CD14-positive monocyte (primary cell): ENCODE data around the gene FAM83D. TPM values are rescaled to one million over a fixed set of nuclear protein-coding genes. Genes with fewer than 3 reads are reported as not detected.
A peak's percentile ranks its signal among the peaks of the same experiment; 100 is the strongest.

Experiments
- DNase-seq, 3 donors: peaks; one replicate each; pipeline ENCODE4 v3.0.0-alpha.2; 2011 to 2022
- H2AFZ ChIP-seq: 2 replicates; pipeline ENCODE4 v1.6.0; 2012; ENCODE audit warnings: mild to moderate bottlenecking, low read depth, low read length, inconsistent platforms; ENCODE audit not compliant: insufficient read depth, poor library complexity, severe bottlenecking
- H3K27ac ChIP-seq, 2 donors: 1 replicate in 1 of 2; 2 replicates in 1 of 2; pipeline ENCODE4 v1.5.1; 2012 to 2013; ENCODE audit warnings: low read length in 2 of 2, control low read depth in 1 of 2, inconsistent platforms in 1 of 2, low read depth in 1 of 2, mild to moderate bottlenecking in 1 of 2
- H3K27me3 ChIP-seq, 2 donors: one replicate each; pipeline versions ENCODE4 v1.6.0 to v1.6.1; 2011 to 2013; ENCODE audit warnings: low read length in 2 of 2; ENCODE audit not compliant: control insufficient read depth in 2 of 2, insufficient read depth in 2 of 2
- H3K36me3 ChIP-seq, 2 donors: replicated peaks in 1 of 2; 1 replicate in 1 of 2; 2 replicates in 1 of 2; pipeline versions ENCODE4 v1.5.1 to v1.6.1; 2012 to 2013; ENCODE audit warnings: low read length in 2 of 2, control low read depth in 1 of 2, inconsistent platforms in 1 of 2, mild to moderate bottlenecking in 1 of 2; ENCODE audit not compliant: insufficient read depth in 2 of 2, control insufficient read depth in 1 of 2
- H3K4me1 ChIP-seq, 2 donors: 1 replicate in 1 of 2; 2 replicates in 1 of 2; pipeline versions ENCODE4 v1.5.1 to v1.6.1; 2012 to 2013; ENCODE audit warnings: low read length in 2 of 2, control low read depth in 1 of 2, inconsistent platforms in 1 of 2, mild to moderate bottlenecking in 1 of 2, moderate library complexity in 1 of 2; ENCODE audit not compliant: insufficient read depth in 2 of 2, control insufficient read depth in 1 of 2
- H3K4me2 ChIP-seq: replicated peaks from 2 replicates; pipeline ENCODE3; 2012; ENCODE audit warnings: low read length, moderate library complexity, mild to moderate bottlenecking; ENCODE audit not compliant: poor library complexity, severe bottlenecking; ENCODE audit errors: extremely low read depth
- H3K4me3 ChIP-seq, 3 experiments: fragments of 200-600 bp in 1 of 3; sonication (generic) in 1 of 3; replicated peaks in 1 of 3; 1 replicate in 2 of 3; 2 replicates in 1 of 3; pipeline ENCODE4 v1.5.1; 2011 to 2013; ENCODE audit warnings: low read length in 3 of 3, mild to moderate bottlenecking in 3 of 3, control low read depth in 2 of 3, low read depth in 2 of 3, inconsistent platforms in 1 of 3, moderate library complexity in 1 of 3
- H3K79me2 ChIP-seq: 2 replicates; pipeline ENCODE4 v1.6.0; 2012; ENCODE audit warnings: mild to moderate bottlenecking, control low read depth, inconsistent platforms, low read length, moderate library complexity; ENCODE audit not compliant: insufficient read depth
- H3K9ac ChIP-seq: 2 replicates; pipeline ENCODE4 v1.6.0; 2017; ENCODE audit warnings: low read length, mild to moderate bottlenecking; ENCODE audit not compliant: insufficient read depth, poor library complexity, severe bottlenecking
- H3K9me3 ChIP-seq, 2 donors: replicated peaks in 1 of 2; 1 replicate in 1 of 2; 2 replicates in 1 of 2; pipeline versions ENCODE4 v1.5.1 to v1.6.1; 2012 to 2013; ENCODE audit warnings: low read length in 2 of 2, control low read depth in 1 of 2; ENCODE audit not compliant: control insufficient read depth in 1 of 2, insufficient read depth in 1 of 2
- H4K20me1 ChIP-seq: 2 replicates; pipeline ENCODE4 v1.6.0; 2012; ENCODE audit warnings: mild to moderate bottlenecking, low read length, control low read depth, moderate library complexity; ENCODE audit not compliant: insufficient read depth
- H3K27ac Mint-ChIP-seq, 7 donors: one replicate each; pipeline ENCODE4 v1.8.0; 2020; ENCODE audit warnings: mild to moderate bottlenecking in 7 of 7, mixed read lengths in 7 of 7, moderate library complexity in 6 of 7, inconsistent platforms in 2 of 7
- H3K27me3 Mint-ChIP-seq, 3 donors: one replicate each; pipeline ENCODE4 v1.8.0; 2021 to 2022; ENCODE audit warnings: low read depth in 3 of 3, mild to moderate bottlenecking in 3 of 3, mixed read lengths in 3 of 3, moderate library complexity in 3 of 3, inconsistent platforms in 1 of 3
- H3K36me3 Mint-ChIP-seq, 2 donors: one replicate each; pipeline ENCODE4 v1.8.0; 2020; ENCODE audit warnings: mixed read lengths in 2 of 2, inconsistent platforms in 1 of 2, mild to moderate bottlenecking in 1 of 2
- H3K4me1 Mint-ChIP-seq: one replicate; pipeline ENCODE4 v1.8.0; 2020; ENCODE audit warnings: mild to moderate bottlenecking, mixed read lengths
- H3K4me3 Mint-ChIP-seq, 2 donors: one replicate each; pipeline ENCODE4 v1.8.0; 2020; ENCODE audit warnings: mild to moderate bottlenecking in 2 of 2, mixed read lengths in 2 of 2, moderate library complexity in 1 of 2
- H3K9me3 Mint-ChIP-seq, 7 donors: one replicate each; pipeline ENCODE4 v1.8.0; 2020 to 2022; ENCODE audit warnings: mixed read lengths in 7 of 7, mild to moderate bottlenecking in 6 of 7, moderate library complexity in 6 of 7, inconsistent platforms in 2 of 7
- WGBS: methylation state at CpG from one replicate; pipeline ENCODE4 v1.1.5; 2013; ENCODE audit warnings: missing lambda C conversion rate; ENCODE audit not compliant: insufficient coverage; 5-methylcytosine and 5-hydroxymethylcytosine counted together
- intact Hi-C, 2 donors: fragments of 100-400 bp; cut with micrococcal nuclease; formaldehyde crosslinking; loops; one replicate each; pipeline versions ENCODE4 v1.15.0 to v1.15.1; 2023
- polyA plus RNA-seq, 3 donors: library from polyadenylated mRNA; depleted of rRNA in 1 of 3; unstranded in 2 of 3; stranded (reverse) in 1 of 3; fragments of 300-500 nt in 2 of 3; fragments of >200 nt in 1 of 3; fragmentation: Illumina TruSeq in 2 of 3; gene quantifications; 1 replicate in 2 of 3; 2 replicates in 1 of 3; pipeline ENCODE4 v1.2.3, GENCODE V29; 2012 to 2021
- TF ChIP-seq, protein P1 (sequence below): fragments of 200-600 bp; IDR thresholded peaks from one replicate; pipeline ENCODE4 v1.8.0; 2022; ENCODE audit warnings: antibody characterized with exemption, mild to moderate bottlenecking

FAM83D gene
- polyA plus RNA-seq, 3 donors, result 0.09 to 0.15 TPM; not detected in 1

DNA sequence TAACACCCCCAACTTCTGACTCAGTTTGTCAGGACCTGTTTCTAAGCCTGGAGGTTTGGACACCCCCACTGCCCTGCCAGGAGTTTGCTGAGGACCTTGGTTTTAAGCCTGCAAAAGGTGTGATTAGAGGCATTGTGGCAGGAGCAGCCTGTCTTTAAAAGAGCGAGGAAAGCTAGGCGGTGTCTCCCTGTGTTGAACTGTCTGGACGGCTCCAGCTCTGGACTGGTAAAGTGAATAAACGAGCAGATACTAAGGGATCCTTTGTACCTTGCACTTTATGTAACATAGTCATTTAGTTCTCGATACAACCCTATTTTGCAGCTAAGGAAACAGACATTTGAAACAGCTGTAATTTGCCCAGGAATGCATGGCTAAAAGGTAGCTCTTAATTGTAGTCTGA, 14.4 kb downstream of the FAM83D start:
- Histone ChIP-seq H3K79me2 (peaks cover 69% of the 10 kb centered on the region), H3K27ac (no peak overlapping the region), H3K9me3 (no peaks in the 10 kb centered on the region), H3K36me3 (peaks cover 26 to 95% of the 10 kb centered on the region in 2 donors), H2AFZ (no peak overlapping the region), H3K27me3 (no peaks in the 10 kb centered on the region), H3K4me2 (no peak overlapping the region), H4K20me1 (no peaks in the 10 kb centered on the region), H3K4me3 (no peak overlapping the region), H3K9ac (no peak overlapping the region), H3K4me1 (no peaks in the 10 kb centered on the region)
- TF ChIP-seq, protein P1, sequence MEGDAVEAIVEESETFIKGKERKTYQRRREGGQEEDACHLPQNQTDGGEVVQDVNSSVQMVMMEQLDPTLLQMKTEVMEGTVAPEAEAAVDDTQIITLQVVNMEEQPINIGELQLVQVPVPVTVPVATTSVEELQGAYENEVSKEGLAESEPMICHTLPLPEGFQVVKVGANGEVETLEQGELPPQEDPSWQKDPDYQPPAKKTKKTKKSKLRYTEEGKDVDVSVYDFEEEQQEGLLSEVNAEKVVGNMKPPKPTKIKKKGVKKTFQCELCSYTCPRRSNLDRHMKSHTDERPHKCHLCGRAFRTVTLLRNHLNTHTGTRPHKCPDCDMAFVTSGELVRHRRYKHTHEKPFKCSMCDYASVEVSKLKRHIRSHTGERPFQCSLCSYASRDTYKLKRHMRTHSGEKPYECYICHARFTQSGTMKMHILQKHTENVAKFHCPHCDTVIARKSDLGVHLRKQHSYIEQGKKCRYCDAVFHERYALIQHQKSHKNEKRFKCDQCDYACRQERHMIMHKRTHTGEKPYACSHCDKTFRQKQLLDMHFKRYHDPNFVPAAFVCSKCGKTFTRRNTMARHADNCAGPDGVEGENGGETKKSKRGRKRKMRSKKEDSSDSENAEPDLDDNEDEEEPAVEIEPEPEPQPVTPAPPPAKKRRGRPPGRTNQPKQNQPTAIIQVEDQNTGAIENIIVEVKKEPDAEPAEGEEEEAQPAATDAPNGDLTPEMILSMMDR, result no peak
- H3K4me1 Mint-ChIP-seq, result no peaks in the 10 kb centered on the region
- 92% methylated on average over 3 of the region's 5 CpGs for WGBS
- DNase-seq, result no peak
- no peak overlapping the region for H3K4me3 Mint-ChIP-seq
- peak overlapping the region in 2 of 7 donors; percentile 19 to 41 for H3K27ac Mint-ChIP-seq
- H3K27me3 Mint-ChIP-seq, result peaks cover 0 to 1% (median 0%) of the 10 kb centered on the region in 3 donors
- intact Hi-C loops, result no loop called here
- H3K36me3 Mint-ChIP-seq, result peaks cover 49 to 76% of the 10 kb centered on the region in 2 donors
- no peaks in the 10 kb centered on the region for H3K9me3 Mint-ChIP-seq

DNA sequence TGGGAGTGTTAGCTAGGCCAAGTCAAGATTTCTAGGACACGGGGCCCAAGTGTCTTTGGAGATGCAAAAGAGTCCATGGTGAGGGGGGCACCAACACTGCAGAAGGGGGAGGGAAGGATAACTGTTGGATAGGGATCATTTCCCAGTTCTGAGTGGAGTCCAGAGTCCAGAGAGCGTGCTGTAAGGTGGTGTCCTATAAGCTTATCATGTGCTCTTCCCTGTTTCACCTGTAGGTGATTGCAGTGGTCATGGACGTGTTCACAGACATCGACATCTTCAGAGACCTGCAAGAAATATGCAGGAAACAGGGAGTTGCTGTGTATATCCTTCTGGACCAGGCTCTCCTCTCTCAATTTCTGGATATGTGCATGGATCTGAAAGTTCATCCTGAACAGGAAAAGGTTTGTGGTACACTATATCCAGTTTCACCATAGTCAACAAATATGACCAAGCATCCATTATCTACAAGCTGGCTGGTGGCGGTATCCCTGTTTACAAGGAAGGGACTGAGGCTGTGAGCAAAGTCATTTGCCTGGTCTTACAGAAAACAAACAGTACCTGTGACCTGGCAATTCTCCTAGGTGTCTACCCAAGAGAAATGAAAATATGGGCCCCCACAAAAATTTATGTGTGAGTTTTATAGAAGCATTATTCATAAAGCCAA, 15.6 kb downstream of the FAM83D start:
- no peak overlapping the region for H3K4me3 Mint-ChIP-seq
- Histone ChIP-seq H3K4me2 (no peak overlapping the region), H3K27me3 (no peaks in the 10 kb centered on the region), H3K4me3 (no peak overlapping the region), H3K9me3 (no peaks in the 10 kb centered on the region), H3K4me1 (no peaks in the 10 kb centered on the region), H3K27ac (peak overlapping the region in 1 of 2 donors; percentile 11), H3K36me3 (peaks cover 32 to 95% of the 10 kb centered on the region in 2 donors), H4K20me1 (no peaks in the 10 kb centered on the region), H2AFZ (no peak overlapping the region), H3K9ac (no peak overlapping the region), H3K79me2 (peaks cover 65% of the 10 kb centered on the region)
- no peak for DNase-seq
- TF ChIP-seq, protein P1, result no peak
- H3K27me3 Mint-ChIP-seq, result no peaks in the 10 kb centered on the region
- H3K9me3 Mint-ChIP-seq, result no peaks in the 10 kb centered on the region
- peak overlapping the region in 1 of 7 donors; percentile 43 for H3K27ac Mint-ChIP-seq
- 97% methylated on average over 3 of the region's 5 CpGs for WGBS
- intact Hi-C loops, result no loop called here
- H3K36me3 Mint-ChIP-seq, result peaks cover 50 to 78% of the 10 kb centered on the region in 2 donors
- no peaks in the 10 kb centered on the region for H3K4me1 Mint-ChIP-seq
